Stimulated activated CD8-positive, alpha-beta memory T cell treated with anti-CD3 and anti-CD28 coated beads, Interleukin-2, amount 100 ng/mL, for 48 hours (primary cell): Measurements from ENCODE around the gene PRRC2B.

Experiments
- DNase-seq, 2 donors: peaks; one replicate each; pipeline ENCODE4 v3.0.0-alpha.2; 2020; ENCODE audit warnings: low read depth in 2 of 2

PRRC2B gene

GRCh38 chr9:131407717-131408195 is 13.9 kb downstream of the PRRC2B start:
- DNase-seq: no peak

DNA sequence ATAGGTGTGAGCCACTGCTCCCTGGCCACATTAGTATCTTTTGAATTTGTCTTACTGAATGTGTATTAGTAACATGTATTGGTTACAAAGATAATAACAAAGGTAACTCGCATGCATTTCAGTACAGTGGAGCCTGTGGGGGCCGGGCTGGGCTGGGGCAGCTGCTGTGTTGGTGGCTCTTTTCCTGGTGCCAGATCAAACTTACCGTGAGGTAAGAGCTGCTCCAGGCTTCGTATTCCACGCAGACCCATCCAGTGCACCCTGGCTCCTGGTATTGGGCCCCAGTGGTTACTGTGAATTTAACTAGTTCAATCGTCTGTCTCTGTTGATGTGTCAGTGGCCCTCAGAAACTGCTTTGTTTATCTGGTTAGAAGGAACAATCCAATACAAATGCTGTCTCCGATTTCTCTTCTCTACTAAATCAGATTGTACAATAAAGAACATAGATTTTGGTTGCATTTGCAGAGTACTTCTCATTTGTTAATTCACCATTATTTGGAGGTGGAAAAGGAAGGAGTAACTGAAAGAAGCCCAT is 15.6 kb downstream of the PRRC2B start:
- no peak for DNase-seq

DNA sequence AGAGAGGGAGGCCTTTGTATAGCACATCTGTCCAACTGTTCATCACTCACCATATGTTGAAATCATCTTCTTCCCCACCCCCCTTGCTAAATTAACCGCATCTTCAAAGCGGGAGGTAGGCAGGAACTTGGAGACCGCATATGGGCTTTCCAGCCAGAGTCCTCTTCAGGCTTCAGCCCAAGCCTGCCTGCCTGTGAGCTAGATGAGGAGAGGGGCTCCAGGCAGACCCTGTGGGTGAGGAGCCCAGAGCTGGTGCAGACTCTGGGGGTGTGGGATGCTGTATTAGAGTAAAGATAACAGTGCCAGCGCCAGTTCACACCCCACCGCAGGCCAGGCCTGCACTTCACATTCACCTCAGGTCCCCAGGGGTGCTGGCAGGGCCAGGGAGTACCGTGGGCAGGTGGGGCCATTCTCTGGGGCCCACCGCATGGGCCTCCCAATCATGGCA is 16.2 kb downstream of the PRRC2B start:
- no peak for DNase-seq

DNA sequence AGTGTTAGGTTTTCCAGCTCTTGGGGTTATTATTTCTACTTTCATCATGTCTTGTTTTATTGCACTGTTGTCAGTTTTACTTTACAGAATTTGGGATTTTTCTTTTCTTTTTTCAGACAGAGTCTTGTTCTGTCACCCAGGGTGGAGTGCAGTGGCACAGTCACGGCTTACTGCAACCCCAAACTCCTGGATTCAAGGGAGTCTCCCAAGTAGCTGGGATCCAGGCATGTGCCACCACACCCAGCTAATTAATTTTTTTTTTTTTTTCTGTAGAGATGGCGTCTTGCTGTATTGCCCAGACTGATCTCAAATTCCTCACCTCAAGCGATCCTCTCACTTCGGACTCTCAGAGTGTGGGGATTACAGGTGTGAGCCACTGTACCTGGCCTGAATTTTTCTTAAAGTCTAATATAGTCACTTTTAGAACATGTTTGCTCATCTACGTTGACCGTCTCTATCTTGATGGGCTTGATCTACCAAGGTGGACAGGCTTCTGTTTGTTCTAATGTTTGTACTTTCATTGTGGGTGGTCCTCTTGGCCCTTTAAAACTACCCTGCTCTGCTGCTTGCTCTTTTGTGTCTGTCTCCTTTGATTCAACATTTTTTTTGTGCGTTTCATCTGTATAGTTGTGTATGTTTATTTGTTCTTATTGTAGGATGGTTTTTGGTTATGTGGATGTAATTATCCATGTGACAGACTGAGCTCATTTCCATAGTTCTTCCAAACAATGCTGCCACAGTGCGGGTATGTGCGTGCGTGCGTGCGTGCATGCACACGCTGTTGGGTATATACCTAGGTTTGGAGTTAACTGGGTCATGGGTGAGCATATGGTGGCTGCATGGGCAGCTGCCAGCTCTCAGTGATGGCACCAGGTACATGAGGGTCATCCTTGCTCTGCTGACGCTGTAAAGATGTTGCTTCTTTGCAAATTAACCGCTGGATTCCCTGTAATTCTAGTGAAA is 18.1 kb downstream of the PRRC2B start:
- no peak for DNase-seq

GRCh38 chr9:131416509-131416908 is 22.6 kb downstream of the PRRC2B start:
- DNase-seq: no peak

DNA sequence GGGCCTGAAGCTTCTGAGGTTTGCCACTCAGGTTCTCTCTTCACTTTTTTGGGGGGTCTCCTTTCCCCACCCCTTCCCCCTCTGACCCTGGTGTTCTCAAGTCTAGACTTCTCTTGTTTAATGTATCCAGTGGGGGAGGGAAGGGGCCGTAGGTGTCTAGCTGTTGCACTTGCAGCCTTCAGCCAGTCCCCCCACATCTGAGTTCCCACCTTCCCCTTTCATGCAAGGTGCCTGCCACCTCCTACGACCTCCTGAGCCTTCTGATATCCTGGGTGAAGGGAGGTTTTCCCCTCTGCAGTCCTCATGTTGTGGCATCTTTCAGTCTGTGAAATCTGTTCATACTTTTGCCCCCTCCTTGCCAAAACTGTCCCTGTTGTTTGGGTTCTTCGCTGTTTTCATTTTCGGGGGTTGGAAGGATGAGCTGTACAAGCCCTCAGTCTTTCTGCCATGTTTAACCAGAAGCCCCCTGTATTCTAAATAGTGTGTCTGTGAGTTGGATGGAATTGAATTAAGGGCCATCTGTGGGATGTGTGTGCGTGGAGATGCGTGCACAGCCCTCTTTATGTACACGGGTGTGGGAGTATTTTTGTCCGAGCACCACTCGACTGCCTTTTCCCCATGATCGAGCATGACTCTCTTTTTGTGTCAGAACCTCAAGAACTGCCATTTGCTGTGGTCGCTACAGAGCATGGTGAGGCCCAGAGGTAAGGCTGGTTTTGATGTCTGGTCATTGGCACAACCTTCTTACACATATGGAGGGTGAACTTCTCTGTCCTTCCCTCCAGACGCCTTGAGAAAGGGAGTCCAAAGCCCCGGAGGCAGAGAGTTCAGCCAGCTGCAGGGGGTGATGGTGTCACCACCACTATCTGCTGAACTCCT is 23.6 kb downstream of the PRRC2B start:
- DNase-seq: no peak

GRCh38 chr9:131418143-131419025 is 24.5 kb downstream of the PRRC2B start:
- DNase-seq: no peak

DNA sequence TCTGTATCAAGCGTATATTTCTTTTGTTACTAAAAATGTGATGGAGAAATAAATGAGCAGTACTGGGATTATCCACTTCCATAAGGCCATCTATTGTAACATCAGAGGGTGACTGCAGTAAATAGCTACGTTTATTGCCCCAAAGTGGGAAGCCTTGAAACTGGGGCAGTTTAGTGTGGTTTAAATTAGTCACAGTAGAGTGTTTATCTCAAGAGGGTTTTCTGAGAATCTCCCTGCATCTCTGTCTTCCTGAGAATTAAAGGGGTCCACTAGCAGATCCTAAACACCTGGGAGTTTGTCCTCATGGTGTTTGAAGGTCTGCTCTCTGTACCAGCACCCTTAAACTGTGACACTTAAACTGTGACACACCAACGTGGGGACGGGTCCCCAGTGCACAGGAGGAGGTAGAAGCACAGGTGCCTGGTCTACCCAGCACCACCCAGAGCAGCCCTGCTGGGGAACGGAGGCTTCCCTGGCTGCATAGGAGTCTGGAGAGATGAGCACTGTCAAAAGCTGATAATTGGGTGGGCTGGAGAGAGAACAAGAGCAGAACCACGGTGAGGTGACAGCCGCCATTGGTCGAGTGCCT is 25.2 kb downstream of the PRRC2B start:
- no peak for DNase-seq

- no peak for DNase-seq
Measured at GRCh38 chr9:131419716-131420115, 25.8 kb downstream of the PRRC2B start.

DNA sequence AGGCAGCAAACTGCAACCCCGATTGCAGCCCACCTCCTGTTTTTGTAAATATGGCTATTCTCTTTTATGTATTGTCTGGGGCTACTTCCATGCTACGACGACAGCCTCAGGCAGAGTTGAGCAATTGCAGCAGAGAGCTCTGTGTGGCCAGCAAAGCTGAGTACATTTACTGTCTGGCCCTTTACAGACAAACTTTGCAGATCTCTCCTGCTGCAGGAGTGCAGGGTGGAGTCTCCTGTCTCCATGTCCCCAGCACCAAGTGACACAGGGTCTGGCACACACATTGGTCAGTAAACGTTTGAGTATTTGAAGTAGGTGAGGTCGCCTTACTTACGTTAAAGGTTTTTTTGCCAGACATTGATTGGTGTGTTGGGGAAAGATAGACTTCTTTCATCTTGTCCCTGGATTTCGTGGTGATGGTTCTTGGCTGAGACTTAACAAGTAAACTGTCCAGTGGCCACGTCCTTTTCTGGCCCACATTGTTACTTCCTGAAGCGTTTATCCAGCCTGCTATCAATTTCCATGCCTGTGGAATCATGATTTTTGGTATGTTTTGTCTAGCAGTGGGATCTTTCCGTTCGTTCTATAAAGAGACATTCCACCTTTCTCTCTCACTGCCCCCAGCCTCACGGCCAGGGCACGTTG is 27.2 kb downstream of the PRRC2B start:
- DNase-seq: no peak

- no peak for DNase-seq
Measured at GRCh38 chr9:131421691-131422090, 27.8 kb downstream of the PRRC2B start.

- no peak for DNase-seq
Measured at GRCh38 chr9:131422241-131422792, 28.4 kb downstream of the PRRC2B start.

DNA sequence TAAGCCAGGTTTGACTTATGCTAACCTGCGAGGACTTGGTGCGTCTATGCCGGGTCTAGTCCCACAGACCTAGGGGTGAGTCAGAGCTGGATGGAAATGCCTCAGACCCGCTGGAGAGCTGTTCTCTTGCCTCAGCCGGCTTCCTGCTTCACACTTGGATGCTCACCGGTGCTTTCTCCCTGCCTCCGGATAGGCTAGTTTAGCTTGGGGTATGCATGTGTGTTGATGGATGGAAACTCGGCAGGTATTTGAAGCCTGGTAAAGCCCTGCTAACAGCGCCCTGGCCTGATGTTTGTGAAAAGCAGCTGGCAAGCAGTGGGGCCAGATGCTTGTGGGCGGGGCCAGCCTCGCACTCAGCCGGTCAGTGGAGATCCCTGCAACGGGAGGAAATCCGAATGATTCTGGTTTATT is 29.3 kb downstream of the PRRC2B start:
- no peak for DNase-seq

GRCh38 chr9:131426545-131426944 is 32.7 kb downstream of the PRRC2B start:
- DNase-seq: no peak

DNA sequence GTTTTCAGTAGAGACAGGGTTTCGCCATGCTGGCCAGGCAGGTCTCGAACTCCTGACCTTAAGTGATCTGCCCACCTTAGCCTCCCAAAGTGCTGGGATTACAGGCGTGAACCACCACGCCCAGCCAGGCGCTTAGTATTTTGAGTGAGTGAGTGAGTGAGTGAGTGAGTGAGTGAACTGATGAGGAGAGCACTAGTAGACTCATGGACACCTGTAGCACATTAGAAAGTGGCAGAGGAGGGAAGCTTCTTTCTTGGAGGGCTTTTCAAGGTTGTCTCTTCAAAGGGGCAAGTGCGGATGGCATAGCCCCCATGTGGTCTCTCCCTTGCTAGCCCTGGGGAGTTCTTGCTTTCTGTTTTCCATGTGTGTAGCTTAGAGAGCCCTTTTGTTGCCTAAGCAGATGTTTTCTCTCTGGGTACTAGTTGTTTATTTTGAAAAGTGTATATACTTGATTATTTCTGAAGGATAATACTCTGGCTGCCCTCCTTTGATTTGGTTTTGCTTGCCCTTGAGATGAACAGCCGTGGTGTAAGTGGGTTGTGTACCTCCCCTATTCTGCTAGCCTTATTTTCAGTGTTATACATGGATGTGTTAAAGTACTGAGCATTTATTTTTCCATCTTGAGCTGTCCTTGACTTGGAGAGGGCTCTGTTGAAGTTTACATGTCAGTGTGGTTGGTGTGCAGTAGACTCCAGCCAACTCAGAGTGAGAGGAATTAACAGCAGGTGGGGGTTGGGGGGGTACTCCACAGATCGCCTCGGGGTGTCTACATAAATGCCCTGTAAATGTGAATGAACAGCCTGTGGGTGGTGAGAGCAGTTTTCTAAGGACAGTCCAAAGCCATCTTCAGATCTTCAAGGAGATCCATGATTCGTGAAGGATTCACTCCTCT is 35.5 kb downstream of the PRRC2B start:
- no peak for DNase-seq

DNA sequence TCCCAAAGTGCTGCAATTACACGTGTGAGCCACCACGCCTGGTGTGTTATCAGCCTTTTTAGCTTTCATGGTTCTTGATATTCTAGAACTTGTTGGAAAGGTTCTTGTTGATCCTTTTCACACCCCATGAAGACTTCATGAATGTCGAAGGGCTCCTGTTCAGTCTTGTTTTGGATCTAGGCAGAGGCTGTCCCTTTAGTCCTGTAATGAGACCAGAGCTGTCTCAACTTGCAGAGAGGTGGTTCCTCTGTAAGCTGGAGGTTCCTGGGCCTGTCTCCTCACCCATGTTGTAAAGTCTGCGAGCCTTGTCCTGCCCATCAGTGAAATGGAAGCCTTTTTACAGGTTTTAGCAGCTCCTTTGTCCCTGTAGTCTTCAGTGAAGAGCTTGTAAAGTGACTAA is 38.2 kb downstream of the PRRC2B start:
- DNase-seq: no peak

DNA sequence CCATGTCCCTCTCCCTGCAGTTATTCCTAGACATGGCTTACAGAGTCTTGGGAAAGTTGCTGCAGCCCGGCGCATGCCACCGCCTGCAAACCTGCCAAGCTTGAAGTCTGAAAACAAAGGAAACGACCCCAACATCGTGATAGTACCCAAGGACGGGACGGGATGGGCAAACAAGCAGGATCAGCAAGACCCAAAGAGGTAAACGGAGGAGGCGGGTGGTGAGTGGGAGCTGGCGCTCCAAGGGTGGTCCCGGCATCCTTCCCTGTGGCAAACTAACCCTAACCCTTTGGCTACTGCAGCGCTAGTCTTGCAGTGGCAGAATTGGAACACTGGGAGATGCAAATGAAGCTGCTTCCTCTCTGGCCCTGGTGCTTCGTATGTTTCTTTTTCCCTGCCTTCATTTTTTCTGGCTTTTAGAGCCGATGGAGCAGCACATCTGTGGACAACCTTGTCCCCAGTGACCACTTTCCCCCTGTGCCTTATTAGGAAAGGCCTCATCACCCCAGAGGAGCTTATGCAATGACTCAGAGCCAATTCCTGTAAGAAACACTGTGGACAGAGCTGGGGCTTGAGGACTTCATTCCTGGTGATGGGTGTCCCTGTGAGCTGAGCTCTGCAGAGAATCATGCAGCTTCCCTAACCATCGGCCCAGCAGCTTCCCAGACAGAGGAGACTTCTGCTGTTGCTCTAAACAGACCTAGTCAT is 38.9 kb downstream of the PRRC2B start:
- no peak for DNase-seq

- no peak for DNase-seq
Measured at GRCh38 chr9:131433302-131433854, 39.5 kb downstream of the PRRC2B start.
